T-helper 1 cell treated with Interleukin-12 subunit alpha and Interleukin-12 subunit beta and Interleukin-4 antibody, amounts not matched to agents 30 ng/mL and 1 ng/mL, for 36 hours (primary cell): ENCODE measurements around the gene GNAI3. TPM values are rescaled to one million over a fixed set of nuclear protein-coding genes. Genes with fewer than 3 reads are reported as not detected.

Experiments
- intact Hi-C: fragments of 100-400 bp; cut with micrococcal nuclease; formaldehyde crosslinking; loops from one replicate; pipeline ENCODE4 v1.15.1; 2024
- total RNA-seq: library from RNA; stranded (reverse); gene quantifications from 2 replicates; pipeline ENCODE4 v1.2.3, GENCODE V29; 2022

GNAI3 gene
- total RNA-seq, 1 donor from 2014 or later, result 10.0 TPM

GRCh38 chr1:109632671-109633346 lies 84.4 kb downstream of the GNAI3 start:
- intact Hi-C loops, result no loop called here

DNA sequence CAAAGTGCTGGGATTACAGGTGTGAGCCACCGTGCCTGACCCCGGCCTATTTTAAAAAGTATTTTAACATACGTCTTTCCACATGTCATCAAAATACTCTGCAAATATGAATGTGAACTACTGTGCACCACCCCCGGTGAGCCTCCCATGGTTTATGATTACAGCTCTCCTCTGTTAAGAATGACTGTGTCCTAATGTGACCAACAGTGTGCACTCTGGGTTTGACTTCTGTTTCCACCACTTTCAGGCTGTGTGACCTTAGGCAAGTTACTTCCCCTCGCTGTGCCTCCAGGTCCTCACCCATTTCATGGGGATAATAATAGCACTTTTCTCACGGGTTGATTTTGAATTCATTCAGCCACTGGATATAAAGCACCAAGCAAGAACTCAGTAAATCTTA lies 85.9 kb downstream of the GNAI3 start:
- intact Hi-C loops, result no loop called here

DNA sequence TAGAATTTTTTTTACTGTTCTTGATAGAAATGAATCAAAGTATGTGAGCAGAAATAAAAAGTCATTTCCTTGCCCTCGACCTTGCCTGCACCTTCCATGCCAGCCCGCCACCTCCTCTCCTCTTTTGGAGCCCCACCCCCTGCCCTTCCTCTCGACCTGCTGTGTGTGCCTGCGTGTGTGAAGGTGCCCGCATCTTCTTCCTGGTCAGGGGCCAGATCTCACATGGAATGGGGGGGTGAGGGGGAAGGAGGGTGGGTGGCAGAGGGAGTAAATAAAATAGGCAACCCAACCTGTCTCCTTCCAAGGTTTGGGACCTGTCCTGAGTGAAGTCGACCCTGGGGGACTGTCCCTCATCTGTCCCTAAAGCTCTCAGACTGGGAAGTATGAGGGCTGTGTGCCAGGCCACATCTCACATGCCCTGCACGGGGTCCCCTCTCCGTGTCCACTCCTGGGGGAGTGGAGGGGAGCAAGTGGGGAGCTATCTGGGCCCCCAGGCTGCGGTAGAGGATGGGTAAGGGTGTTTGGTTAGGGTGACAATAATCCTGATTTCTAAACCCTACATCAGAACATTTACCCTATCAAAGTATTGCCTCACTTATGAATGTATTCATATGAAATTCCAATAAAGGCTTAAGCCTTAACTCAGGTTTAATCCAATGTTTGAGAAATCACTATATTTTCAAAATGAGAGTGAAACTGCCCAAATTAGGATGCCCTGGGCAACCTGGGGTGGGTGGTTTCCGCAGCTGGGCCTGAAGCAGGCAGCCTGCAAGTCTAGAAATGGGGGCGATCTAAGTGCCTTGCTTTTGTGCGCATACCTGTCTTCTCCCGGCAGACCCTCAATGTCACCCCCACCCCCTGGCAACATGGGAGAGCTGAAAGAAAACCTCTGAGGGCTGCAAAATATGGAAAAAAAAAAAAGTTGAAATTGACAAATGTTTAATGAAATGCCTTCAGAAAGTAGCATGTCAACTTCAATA lies 86.6 kb downstream of the GNAI3 start:
- intact Hi-C loops, result no loop called here

DNA sequence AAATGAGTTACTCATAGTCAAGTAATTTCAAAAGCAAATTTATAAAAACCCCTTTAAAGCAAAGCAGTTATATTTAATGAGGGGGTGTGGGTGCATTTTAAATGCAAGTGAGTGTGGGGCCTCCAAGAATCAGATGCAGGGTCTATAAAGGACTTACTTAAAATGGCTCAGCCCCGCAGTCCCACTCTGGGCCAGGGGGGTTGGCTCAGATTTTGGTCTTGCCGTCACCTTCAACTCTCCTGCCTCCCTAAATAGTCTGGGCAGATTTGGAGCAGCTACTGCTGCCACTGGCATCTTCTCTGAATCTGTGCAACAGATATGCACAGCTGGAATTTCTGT lies 87.4 kb downstream of the GNAI3 start:
- intact Hi-C loops, result no loop called here

DNA sequence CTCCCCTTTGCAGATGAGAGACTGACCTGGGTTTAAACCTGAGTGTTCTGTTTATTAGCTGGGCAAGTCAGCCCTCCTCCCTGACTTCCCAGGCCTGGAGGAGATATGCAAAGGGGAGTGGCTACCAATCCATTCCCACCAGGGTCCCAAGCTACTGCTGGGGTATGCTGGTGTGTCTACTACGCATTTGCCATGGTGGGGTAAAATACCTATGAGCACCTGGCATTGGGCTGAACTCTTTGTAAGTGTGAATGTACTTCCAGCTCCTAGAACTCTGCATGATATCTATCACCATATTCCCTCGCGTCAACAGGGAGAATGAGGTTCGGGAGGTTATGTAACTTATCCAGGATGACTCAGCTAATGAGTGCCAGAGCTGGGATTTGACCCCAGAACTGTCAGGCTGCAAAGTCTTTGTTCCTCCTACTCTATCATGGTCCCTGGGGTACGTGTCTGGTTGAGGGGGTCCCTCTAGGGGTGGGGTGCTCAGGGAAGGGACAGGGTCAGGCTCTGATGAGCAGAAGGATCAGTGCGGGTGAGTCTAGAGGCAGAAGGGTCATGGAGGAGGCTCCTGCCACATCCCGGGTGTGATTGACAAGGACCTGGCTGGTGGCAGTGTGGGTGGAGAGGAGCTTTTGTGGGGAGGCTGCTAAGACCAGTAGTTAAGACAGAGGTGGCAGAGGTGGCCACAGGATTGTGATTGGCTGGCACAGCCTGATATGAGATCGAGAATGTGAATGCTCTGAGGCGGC lies 88.0 kb downstream of the GNAI3 start:
- intact Hi-C loops, result no loop called here

DNA sequence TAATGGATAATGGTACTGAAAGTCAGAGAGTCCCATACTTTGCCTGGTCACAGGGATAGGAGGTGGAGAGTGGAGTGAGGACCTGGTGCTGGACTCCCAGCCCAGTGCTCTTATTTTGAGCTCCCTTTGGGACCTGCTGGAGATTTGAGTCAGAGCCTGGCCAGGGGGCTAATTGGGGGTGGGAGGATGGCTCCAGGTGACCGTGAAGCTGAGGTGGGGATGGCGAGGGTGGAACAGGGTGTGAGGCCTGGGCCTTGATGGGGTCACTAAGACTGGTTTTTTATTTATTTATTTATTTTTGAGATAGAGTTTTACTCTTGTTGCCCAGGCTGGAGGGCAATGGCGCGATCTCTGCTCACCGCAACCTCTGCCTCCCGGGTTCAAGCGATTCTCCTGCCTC lies 89.0 kb downstream of the GNAI3 start:
- intact Hi-C loops, result no loop called here

DNA sequence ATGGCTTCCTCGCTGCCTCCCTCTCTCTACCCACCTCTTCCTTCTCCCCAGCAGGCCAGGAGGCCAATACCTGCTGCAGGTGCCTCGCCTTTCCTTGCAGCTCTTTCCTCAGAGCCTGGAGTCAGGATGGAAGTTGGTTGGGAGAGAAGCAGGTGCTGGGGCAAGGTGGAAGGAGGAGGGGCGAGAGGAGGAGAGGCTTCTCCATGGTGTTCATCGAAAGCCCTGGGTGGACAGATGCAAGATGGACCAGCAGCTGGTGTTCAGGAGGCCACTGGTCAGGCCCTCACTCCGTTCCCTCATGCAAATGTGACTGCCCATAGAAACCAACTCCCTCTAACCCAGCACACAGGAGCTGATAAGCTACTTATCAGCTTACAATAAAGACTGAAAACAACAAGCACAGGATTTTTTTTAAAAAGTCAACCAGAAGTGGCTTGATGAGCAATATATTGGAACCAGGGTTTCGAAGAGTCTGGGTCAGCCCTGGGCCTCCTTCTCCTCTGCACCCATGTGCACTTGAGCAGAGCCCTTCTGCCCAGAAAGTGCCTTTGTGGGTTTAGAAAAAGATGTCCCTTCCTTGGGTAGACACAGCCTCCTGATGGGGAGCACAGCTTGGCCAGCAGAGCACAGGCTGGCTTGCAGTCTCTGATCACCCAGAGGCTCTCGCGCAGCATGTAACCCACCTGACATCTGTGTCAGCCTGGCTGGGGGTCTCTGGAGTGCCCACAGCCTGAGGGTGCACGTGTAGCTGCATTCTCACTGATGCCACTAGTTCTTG lies 90.8 kb downstream of the GNAI3 start:
- intact Hi-C loops, result no loop called here

- intact Hi-C loops, result loop anchor here (1.0 to 10.0 kb wide), 6 partner anchors 21 to 371 kb away; partner anchors contain the start of genes AMPD2, CSF1, GNAT2 and GSTM2
These were observed 91.4 kb downstream of the GNAI3 start for GRCh38 chr1:109639841-109640184.

DNA sequence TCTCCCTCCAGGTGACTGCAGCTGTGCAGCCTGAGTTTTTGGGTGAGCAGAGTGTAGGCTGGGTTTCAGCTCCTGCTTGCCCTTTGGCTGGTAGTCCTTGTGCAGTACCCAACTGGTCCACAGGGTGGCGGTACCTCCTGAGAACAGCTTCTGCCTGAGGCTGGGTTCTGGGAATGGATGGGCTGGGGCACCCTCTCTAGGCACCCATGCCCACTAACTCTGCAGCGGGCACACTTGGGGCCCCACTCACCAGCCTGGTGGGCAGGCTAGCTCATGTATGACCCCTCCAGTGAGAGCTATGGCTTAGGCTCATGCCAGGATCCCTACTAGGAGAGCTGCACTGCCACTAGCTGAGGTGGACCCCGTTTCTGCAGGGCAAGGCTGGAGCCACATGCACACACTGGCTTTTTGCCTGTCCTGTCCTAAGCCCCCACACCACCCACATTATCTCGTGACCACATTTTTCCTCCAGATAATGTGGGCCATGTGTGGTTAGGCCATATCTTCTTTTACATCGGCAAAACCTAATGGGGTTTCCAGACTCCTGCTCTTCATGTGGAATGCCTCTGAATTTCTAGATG lies 92.0 kb downstream of the GNAI3 start:
- intact Hi-C loops, result loop anchor here (1.0 to 10.0 kb wide), 6 partner anchors 21 to 371 kb away; partner anchors contain the start of genes AMPD2, CSF1, GNAT2 and GSTM2

DNA sequence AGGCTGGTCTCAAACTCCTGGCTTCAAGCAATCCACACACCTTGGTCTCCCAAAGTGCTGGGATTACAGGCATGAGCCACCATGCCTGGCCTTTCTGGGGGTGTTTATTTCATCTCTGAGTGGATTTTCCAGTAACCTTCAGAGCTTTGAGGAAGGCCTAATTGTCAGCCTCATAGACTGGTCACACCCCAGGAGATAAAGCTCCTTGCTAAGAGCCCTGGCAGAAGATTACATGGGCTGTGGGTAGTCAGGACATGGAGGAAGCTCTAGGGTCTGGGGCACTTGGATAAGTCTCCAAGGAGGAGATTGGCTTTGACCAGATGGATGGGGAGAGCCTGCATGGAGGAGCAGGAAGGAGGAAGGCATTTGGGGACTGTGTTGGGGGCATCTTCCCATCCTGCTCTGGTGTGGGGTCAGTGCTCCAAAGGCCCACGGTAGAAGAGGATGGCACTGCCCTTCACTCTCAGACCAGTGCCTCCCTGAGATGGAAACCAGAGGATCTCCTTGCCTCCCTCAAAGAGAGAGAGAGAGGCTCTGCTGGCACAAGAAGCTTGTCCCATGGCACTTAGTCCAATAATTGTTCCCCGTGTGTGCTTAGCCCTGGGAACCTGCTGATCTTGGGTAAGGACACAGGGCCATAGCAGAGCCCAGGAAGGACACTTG lies 92.8 kb downstream of the GNAI3 start:
- intact Hi-C loops, result loop anchor here (10.0 kb wide), 2 partner anchors 274 to 356 kb away; partner anchors contain the start of genes CSF1 and PSRC1

DNA sequence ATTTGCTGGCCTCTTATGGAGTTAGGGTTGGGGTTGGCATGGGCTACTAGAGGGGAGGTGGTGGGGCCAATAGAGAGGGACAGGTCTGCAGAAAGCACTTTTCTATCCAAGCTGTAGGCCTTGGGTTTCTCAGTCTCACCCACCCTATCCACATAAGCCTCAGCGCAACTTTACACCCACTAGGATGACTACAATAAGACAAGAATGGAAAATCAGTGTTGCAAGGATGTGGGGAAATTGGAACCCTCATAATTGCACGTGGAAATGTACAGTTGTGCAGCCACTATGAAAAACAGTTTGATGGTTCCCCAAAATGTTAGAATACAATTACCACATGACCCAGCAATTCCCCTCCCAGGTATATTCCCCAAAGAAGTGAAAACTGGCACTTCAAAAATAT lies 93.4 kb downstream of the GNAI3 start:
- intact Hi-C loops, result loop anchor here (2.0 to 10.0 kb wide), 3 partner anchors 45 to 357 kb away; partner anchors contain the start of genes CSF1, GSTM1 and PSRC1

DNA sequence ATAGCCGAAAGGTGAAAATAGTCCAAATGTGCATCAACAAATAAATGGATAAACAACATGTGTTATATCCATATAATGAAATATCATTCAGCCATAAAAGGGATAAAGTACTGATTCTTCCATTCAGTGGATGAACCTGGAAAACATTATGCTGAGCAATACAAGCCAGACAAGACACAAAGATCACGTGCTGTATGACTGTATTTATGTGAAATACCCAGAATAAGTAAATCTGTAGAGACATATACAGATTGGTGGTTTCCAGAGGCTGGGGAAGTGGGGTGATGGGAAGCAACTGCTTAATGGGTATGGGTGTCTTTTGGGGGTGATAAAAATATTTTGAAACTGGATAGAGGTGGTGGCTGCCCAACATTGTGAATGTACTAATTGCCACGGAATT lies 94.2 kb downstream of the GNAI3 start:
- intact Hi-C loops, result loop anchor here (1.0 to 10.0 kb wide), 7 partner anchors 14 to 358 kb away; partner anchors contain the start of genes AHCYL1, CSF1, GSTM1 and GSTM4

DNA sequence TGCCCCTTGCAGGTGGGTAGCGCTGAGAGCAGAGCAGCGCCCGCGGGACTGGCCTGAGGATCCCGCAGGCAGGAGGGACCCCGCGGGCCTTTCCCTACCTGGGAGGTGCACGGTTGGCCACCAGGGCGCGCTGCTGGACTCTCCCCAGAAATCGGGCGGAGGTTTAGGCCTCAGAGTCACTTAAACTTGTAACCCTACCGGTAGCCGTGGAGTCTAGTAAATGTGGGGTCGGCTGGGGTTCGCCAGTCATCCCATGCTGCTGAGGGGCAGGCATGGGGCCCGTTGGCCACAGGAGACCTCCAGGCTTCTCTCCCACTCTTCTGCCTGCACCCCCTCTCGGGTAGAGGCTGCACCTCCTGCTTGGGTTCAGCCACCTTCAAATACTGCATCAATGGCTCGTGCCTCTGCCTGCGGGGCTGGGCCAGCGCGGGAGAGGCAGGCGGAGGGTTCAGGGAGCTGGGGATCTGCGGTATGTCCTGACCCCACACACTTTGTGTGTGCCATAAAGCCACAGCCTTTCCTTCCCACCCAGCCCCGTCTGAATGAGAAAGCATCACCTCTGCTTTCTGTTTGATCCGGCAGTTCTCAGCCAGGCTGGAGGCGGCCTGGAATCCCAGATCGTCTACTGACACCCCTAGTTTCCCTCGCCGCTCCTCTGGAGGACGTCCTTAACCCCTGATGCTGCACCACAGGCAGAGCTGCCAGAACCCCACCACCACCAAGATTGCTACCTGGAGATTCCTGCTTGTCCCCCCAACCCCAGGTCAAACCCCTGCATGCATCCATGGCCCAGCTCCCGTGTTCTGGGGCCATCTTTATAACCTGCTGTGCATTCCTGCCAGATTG lies 95.2 kb downstream of the GNAI3 start:
- intact Hi-C loops, result loop anchor here (1.0 to 10.0 kb wide), 7 partner anchors 13 to 359 kb away; partner anchors contain the start of genes AHCYL1, CSF1, GSTM1 and GSTM4

- intact Hi-C loops, result loop anchor here (10.0 kb wide), 2 partner anchors 270 to 360 kb away; partner anchors contain the start of genes CSF1 and PSRC1
These were observed 96.3 kb downstream of the GNAI3 start for GRCh38 chr1:109644670-109645069.

DNA sequence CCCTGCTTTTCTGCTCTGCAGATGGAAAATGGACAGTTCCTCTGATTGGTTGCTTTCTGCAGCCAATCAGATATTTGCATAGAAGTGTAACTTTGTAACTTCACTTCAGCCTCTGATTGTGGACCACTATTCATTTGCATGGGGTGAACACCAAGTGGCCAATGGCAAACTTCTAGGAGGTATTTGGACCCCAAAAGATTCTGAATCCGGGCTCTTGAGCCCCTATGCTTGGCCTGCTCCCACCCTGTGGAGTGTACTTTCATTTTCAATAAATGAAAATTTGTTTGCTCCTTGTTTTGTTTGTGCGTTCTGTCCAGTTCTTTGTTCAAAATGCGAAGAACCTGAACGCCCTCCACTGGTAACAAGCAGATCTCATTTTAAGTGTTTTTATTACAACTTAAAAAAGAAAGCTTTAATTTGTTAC lies 101.1 kb downstream of the GNAI3 start:
- intact Hi-C loops, result loop anchor here (10.0 kb wide), 2 partner anchors 265 to 365 kb away; partner anchors contain the start of genes CSF1 and PSRC1

- intact Hi-C loops, result no loop called here
These were observed 102.2 kb downstream of the GNAI3 start for GRCh38 chr1:109650609-109651008.

- intact Hi-C loops, result no loop called here
These were observed 104.0 kb downstream of the GNAI3 start for GRCh38 chr1:109652402-109652801.

GRCh38 chr1:109653306-109653705 lies 104.9 kb downstream of the GNAI3 start:
- intact Hi-C loops, result no loop called here
